Measurements from ENCODE around the gene CTNND2.

CTNND2 gene

GRCh38 chr5:11468334-11469039, 435.8 kb downstream of the CTNND2 start:
- H3K4me3 ChIP-seq (ENCODE audit: low read depth, low read length): no peak overlapping the region
- DNase-seq (ENCODE audit: low read depth): no peak
- no peak for TF ChIP-seq CTCF (IDR thresholded peaks at IDR 0.05; ENCODE audit: control insufficient read depth, extremely low read depth, insufficient read depth)

DNA sequence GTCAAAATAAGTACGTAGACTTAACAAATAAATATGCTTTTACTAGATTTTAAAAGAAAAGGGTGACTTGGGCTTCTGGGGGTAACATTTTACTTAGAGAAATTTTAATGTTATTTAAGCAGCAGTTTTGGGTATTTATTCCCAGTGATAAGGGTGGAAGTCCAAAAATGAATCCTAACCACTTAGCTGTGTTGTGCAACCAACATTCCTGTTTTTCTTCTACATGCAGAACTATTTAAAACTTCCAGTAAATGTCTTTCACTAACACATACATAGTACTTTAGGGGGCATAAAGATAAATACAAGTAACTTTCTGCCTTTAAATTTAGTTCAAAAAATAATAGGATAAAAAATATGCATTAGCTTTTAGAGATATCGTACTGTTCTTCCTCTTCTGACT, 436.7 kb downstream of the CTNND2 start:
- no peak for DNase-seq (ENCODE audit: low read depth)
- no peak for TF ChIP-seq CTCF (IDR thresholded peaks at IDR 0.05; ENCODE audit: control insufficient read depth, extremely low read depth, insufficient read depth)
- no peak overlapping the region for H3K4me3 ChIP-seq (ENCODE audit: low read depth, low read length)

GRCh38 chr5:11459716-11460115, 444.5 kb downstream of the CTNND2 start:
- no peak for TF ChIP-seq CTCF (IDR thresholded peaks at IDR 0.05; ENCODE audit: control insufficient read depth, extremely low read depth, insufficient read depth)
- DNase-seq (ENCODE audit: low read depth): no peak
- no peak overlapping the region for H3K4me3 ChIP-seq (ENCODE audit: low read depth, low read length)

GRCh38 chr5:11455505-11455904, 448.7 kb downstream of the CTNND2 start:
- no peak overlapping the region for H3K4me3 ChIP-seq (ENCODE audit: low read depth, low read length)
- TF ChIP-seq CTCF (IDR thresholded peaks at IDR 0.05; ENCODE audit: control insufficient read depth, extremely low read depth, insufficient read depth): no peak
- no peak for DNase-seq (ENCODE audit: low read depth)

GRCh38 chr5:11452852-11453251, 451.4 kb downstream of the CTNND2 start:
- DNase-seq (ENCODE audit: low read depth): no peak
- H3K4me3 ChIP-seq (ENCODE audit: low read depth, low read length): no peak overlapping the region
- TF ChIP-seq CTCF (IDR thresholded peaks at IDR 0.05; ENCODE audit: control insufficient read depth, extremely low read depth, insufficient read depth): no peak

- H3K4me3 ChIP-seq (ENCODE audit: low read depth, low read length): no peak overlapping the region
- no peak for TF ChIP-seq CTCF (IDR thresholded peaks at IDR 0.05; ENCODE audit: control insufficient read depth, extremely low read depth, insufficient read depth)
- no peak for DNase-seq (ENCODE audit: low read depth)
Measured at GRCh38 chr5:11449966-11450365, 454.3 kb downstream of the CTNND2 start.

GRCh38 chr5:11449217-11449616, 455.0 kb downstream of the CTNND2 start:
- TF ChIP-seq CTCF (IDR thresholded peaks at IDR 0.05; ENCODE audit: control insufficient read depth, extremely low read depth, insufficient read depth): no peak
- DNase-seq (ENCODE audit: low read depth): no peak
- no peak overlapping the region for H3K4me3 ChIP-seq (ENCODE audit: low read depth, low read length)

Data from LNCaP clone FGC (cell line).